NCI-H82 (cell line): ENCODE data around the gene LRRC56.

ENCODE experiments used
- DNase-seq: peaks from one replicate; lab custom pipeline; 2025; lab: John Stamatoyannopoulos, UW

The LRRC56 gene

DNA sequence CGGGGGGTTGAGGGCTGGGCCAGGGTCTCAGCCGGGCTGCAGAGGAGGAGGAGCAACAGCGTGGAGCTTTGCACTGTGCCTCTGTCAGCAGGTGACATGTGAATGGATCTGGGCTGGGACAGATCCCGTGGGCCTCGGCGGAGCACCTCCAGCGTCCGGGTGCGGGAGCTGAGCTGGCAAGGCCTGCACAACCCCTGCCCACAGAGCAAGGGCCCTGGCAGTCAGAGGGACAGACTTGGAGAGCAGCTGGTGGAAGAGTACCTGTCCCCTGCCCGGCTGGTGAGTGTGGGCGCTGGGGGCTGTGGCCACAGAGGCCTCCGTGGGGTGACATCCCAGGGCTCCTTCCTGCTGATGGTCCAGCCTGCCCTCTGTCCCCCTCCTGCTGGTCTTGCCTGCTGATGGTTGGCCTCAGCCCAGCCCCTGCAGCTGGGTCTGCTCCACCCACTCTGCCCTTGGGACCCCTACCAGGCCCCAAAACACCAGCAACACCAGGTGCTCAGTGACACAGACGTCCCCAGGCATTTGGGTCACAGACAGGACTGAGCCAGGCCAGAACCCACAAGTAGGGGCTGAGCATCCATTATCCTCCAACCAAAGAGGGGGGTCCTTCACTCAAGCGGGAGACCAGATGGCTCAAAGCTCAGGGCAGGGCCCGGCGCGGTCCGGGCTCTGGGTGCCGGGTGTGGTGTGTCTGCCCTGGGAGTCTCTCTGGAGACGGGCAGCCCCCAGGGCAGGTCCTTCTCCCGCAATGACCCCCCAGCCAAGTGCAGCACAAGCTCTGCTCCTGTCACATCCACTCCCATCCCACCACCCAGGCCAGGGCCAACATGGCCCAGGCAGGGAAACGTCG, 3.5 kb downstream of the LRRC56 start:
- DNase-seq: no peak

DNA sequence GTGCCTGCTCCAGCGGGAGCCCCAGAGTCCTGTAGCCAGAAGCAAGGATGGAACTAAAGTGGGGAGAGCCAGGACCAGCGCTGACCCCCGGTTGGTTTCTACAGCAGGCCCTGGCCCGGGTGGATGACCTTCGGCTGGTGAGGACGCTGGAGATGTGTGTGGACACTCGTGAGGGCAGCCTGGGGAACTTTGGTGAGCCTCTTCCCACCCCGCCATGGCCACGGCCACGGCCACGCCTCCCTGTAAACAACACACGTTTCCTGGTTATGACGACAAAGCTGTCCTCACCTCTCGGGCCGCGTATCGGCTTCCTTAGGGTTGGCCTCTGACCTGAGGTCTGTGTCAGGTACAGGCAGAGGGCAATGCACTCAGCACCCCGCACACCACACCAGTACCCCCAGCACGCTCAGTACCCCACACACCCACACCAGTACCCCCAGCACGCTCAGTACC, 4.1 kb downstream of the LRRC56 start:
- no peak for DNase-seq

DNA sequence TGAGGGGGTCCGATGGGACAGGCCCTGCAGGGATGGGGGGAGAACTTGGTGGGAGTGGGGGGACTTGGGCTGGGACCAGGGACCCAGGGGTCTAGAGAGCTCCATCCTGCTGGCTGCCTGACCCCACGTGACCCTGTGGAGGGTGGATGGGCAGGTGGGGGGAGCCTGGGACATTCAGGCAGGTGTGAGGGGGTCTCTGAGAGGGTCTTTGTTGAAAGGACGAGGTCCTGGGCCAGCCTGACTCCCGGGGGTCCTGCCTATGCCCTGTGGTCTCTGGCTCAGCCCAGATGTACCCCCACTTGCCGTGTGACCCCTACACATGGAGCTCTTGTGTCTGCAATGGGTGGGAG, 7.5 kb downstream of the LRRC56 start:
- DNase-seq: no peak

DNA sequence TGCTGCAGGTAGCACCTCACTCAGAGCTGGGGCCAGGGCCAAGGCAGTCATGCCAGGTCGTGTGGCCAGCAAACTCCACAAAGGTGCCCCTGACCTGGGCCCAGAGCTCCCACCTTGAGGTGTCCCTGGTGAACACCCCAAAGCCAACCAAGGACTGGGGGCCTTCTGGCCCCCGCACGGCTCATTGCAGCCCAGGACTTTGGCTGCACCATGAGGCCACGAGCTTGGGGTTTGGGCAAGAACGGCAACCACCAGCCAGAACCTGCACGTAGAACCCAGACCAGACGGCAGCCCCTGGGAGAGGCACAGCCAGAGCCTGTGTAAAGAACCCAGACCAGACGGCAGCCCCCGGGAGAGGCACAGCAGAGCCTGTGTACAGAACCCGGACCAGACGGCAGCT, 7.8 kb downstream of the LRRC56 start:
- DNase-seq: no peak

DNA sequence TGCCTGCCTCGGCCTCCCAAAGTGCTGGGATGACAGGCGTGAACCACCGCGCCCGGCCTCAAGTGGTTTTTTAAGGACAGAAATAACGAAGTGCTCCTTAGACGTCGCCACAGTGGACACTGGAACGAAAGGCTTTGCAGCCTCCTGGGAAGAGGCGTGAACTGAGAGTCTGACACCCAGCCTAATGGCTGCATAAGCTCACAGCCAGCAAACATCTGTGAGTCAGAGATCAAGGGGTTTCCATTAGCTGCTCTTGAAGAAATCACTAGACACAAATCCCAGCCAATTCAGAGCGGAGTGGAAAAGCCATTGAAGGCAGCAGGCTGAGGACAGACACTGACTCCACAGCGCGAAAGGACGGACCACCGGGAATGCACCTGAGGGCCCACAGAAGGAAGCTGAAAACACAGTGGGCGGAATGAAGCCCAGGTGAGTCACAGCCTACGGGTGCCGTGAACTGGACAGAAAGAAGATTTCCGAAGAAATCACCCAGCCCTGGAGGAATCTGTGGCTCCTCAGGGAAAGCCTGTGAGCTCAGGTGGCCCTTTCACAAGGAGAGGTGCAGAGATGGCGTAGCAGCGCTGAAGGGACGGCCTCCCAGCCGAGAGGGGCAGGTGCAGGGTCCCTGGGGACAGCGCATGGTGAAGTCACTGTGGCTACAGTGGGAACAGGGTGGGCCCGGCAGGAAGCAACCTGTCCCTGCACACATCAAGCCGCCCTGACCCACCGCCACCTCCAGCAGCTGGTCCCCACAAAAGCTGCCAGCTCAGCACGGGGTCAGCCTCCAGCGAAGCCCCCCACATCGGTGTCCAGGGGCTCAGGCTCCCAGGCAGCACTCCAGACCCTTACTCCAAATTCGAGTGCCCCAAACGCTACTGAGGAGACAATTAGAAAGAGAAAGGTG, 11.6 kb downstream of the LRRC56 start:
- DNase-seq: peak; percentile 55

DNA sequence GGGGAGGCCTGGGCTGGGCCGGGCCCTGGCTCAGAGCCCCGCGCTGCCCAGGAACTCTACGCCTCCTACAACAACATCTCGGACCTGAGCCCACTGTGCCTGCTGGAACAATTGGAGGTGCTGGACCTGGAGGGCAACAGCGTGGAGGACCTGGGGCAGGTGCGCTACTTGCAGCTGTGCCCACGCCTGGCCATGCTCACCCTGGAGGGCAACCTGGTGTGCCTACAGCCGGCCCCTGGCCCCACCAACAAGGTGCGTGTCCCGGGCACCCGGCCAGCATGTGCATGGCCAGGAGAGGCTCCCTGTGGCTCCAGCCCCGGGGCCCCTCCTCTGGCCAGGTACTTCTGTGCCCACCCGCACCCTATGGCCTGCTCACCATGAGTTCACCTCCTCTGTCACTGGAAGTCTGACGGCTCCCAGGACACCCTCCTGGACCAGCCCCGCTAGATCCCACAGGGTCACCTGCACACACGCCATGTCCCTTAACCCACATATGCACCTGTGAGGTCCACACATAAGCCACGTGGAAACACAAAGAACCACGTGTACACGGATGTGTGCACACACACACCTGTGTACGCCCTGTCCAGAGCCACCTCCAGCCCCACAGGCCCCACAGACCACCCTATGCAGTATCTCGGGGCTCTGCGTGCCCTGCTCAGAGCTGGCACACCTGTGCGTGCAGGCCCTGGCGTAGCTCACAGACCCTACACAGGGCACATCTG, 12.9 kb downstream of the LRRC56 start:
- DNase-seq: no peak

DNA sequence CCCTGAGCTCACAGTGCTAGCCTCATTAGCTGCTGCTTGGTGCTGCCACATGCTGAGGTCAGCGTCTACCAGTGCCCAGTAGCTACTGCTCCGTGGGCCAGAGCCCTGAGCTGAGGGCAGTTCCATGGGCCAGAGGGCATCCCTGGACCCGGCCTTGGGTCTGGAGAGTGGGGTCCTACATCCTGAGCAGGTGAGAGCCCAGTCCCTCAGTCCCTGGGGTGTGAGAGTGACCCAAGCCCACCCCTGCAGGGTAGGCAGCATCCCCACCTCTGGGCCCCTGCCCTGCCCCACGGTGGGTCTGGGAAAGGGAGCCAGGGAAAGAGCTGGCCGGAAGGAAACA, 13.4 kb downstream of the LRRC56 start:
- DNase-seq: no peak

DNA sequence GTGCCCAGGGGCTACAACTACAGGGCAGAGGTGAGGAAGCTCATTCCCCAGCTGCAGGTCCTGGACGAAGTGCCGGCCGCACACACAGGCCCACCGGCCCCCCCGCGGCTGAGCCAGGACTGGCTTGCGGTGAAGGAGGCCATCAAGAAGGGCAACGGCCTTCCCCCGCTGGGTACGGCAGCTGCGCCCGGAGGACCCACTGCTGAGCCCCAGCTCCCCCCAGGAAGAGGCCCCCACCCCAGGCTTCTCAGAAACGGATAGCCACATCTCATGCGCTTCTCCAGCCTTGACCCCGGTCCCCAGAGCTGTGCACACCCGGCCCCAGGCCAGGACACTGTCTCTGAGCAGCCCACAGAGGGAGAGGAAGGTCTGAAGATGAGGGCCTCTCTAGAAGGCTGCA, 13.8 kb downstream of the LRRC56 start:
- no peak for DNase-seq

DNA sequence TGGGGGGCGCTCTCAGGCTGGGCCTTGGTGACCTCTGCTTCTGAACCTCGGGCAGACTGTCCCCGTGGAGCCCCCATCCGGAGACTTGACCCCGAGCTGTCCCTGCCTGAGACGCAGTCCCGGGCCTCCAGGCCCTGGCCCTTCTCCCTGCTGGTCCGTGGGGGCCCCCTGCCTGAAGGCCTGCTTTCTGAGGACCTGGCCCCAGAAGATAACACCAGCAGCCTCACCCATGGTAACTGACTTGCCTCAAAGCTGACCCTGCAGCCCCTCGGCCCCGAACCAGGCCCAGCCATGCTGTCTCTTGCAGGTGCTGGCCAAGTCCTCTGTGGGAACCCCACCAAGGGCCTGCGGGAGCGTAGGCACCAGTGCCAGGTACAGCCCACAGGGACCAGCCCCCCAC, 14.3 kb downstream of the LRRC56 start:
- DNase-seq: no peak

DNA sequence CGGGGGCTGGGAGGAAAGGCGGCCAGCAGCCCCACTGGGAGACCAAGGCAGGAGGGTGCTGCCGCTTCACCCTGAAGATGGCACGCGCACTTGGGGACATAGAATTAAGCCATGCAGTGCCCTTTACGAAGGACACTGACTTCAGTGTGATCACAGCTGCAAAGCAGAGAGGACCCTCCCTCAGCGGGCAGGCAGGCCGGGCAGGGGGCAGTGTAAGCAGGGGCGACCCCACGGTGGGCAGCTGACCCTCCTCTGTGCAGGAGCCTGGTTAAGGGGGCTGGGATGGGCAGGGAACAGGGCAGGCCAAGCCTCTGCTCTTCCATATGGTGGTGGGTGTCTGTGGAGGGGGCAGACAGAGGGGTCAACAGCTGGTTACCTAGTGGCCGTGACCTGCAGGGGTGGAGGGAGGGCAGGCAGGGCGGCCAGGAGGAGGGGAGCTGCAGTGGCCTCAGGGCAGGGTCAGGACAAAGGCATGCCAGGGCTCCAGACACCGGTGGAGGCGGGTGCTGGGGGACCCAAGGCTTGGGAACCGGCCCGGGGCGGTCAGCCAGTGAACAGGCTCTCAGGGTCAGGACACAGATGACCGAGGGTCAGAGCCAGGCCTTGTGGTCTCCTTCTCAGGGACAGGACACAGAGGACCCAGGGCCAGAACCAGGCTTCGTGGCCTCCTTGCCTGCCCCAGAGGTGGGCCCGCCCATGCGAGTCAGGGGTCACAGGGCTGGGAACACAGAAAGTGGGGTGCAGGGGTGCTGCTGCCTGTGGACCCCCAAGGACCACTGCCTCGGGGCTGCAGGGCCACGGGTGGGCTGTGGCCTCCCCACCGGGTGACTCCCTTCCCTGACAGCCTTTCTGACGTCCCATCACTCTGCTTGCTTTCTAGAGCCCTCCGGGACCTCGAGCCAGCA, 16.0 kb downstream of the LRRC56 start:
- no peak for DNase-seq

DNA sequence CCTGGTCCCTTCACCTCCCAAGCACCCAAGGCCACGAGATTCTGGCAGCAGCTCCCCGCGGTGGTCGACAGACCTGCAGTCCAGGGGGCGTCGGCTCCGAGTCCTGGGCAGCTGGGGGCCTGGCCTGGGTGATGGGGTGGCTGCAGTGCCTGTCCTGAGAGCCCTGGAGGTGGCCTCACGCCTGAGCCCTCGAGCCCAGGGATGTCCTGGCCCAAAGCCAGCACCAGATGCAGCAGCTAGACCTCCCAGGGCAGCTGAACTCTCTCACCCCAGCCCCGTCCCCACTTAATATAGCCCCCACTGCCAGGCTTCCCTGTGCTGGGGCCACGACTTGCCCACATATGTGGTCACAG, 16.6 kb downstream of the LRRC56 start:
- no peak for DNase-seq

DNA sequence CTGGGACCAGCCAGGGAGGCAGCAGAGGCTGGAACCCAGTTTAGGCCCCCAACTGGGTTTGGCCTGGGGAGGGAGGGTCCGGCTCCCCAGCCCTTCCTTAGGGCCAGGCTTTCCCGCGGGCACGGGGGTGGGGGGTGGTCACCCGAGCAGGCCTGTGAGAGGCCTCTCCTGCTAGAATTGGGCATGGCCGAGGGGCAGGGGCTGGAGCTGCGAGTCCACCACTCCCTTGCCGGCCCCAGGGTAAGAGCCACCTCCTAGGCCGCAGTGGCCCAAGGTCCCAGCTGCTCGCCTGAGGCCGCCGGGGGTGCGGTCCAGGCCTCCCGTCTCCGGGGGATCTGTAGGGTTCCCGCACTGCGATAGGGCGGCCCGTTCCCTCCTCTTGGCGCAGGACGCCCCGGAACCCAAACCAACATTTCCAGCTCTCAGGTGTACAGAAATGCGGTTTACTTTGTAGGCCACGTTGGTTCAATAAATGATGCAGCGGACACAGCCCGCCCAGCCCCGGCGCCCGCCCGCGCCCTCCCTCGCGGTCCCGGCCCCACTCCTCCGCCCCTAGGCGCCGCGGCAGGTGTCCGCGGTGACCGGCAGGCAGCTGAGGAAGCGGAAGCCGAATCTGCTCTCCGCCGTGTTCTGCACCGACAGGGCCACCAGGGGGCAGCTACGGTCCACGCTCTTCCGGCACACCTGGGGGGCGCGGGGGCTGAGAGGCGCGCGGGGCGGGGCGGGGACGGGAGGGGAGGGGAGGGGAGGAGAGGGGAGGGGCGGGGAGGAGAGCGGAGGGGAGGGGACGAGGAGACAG, 17.3 kb downstream of the LRRC56 start:
- DNase-seq: peak; percentile 88

DNA sequence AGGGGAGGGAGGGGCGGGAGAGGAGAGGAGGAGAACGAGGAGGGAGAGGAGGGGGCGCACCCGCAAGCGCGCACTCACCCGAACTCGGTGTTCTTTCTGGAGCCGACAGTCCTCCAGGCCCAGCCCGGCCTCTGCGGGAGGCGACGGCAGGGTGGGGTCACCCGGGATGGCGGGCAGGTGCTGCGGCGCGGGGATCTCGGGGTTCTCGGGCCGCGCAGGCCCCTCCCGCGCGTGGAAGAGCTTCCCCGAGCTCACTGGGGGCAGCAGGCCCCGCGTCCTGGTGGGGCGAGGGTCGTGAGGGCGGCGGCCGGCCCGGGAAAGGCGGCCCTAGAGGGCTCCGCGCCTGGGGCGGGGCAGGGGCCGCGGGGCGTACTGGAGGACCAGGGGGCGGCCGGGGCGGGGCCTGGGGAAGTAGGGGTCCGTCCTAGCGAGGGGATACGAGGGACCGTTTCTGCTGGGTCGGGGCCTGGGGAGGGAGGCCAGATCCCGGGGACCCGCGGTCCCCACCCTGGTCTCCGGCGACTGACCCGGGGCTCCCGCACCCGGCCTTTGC, 18.0 kb downstream of the LRRC56 start:
- DNase-seq: no peak

DNA sequence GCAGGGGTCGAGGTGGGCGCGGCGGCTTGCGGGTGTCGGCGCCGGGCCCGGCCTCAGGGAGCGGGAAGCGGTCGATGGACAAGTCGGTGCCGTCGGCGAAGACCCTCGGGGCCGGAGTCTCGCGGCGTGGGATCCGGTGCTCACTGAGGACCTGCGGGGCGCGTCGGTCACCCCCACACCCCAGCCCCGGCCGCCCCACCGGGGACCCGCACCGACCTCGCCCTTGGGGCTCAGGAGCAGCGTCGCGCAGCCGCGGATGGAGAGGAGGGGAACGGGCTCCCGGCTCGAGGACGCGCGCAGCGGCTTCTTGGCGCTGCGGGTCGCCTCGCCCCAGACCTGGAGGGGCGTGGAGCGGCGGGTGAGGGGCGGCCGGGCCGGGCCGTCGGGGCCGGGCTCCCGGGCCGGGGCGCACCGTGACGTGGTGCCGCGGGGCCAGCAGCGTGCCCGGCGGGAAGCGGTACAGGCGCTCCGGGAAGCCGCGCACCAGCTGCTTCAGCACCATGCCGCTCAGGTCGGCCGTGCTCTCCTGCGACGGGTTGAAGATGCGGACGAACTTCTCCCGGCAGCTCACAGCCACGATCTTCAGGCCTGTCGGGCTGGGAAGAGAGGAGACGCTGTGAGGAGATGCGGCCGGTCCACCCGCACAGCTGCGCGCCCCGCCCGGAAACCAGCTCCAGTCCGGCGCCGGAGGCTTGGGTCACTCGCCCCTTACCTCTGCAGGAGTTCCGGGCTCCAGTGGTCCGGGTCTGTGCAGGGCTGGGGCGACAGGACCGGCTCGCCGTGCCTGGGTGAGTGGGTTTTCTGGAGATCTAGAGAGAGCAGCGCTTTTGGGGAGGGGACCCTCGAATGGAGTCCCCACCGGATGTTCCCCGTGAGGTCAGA, 18.7 kb downstream of the LRRC56 start:
- DNase-seq: peak; percentile 27

DNA sequence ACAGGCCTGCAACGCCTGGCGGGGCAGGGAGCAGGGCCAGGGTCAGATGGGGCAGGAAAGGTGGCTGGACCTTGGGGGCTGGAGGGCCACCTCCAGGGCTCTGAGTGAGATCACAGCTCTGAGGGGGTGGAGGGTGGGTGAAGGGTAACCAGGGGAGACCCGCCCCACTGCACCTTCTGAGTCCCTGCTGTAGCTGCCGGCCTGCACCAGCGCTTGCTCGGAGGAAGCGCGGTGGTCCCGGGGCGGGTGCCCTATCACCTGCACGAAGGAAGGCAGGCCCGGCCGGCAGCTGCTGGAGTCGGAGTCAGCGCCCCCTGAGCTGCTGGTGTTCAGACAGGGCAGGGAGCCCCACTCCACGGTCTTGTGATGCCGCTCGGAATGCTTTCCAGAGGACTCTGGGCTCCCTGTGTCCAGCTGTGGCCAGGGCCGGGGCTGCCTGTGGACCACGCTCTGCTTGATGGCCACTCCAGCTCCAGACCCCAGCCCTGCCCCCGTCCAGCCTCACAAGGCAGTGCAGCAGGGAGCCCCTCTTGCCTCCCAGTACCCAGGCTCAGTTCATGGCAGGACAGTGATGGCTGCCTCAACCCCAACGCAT, 19.4 kb downstream of the LRRC56 start:
- DNase-seq: no peak

DNA sequence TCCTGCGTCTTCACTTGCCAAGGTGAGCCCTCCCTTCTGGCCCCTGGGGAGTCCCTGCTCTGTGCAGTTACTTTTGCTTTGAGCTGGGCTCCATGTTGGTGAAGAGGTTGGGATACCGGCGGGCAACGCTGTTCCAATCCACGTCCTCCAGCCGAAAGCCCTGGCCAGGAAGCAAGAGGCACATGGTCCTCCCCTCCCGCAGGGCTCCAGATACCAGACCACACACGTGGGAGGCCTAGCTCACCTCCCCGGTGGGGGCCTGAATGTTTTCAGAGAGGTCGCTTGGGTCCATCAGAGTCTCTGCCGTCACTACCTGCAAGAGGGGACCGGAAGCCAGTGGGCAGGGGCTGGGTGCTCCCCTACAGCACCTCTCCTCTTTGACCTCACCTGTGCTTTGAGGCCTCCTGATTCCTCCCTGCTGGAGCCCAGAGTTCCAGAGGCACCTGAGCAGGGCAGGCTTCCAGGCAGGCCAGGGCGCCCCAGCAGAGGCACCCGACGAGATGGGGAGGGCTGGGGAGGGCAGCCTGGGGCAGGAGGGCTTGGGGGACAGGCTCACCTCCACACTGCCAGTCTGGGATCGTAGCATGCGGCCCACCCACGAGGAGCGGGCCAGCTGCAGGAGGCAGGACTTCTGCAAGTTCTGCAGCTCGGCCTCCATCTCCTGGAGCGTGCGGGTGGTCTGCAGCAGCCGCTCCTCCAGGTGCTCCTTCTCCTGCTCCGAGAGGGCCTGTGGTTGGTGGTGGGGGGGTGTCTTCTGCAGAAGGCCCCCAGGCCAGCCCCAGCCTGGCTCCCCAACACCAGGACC, 20.2 kb downstream of the LRRC56 start:
- no peak for DNase-seq

DNA sequence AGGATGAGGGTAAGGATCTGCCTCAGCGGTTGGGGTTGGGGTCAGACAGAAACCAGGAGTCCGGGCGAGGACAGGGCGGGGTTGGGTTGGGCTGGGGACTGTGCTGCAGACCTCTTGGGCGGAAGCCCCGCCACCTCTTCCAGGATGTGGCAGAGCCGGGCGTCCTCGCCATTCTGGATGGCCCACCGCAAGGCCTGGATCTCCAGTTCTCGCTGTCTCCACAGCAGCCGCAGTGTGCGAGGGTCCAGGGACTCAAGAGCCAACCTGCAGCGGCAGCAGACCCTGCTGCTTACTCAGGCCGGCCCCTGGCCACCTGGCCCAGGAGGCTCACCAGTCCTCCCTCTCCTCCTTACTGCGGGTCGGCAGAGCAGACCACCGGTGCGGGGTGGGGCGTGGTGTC, 21.2 kb downstream of the LRRC56 start:
- DNase-seq: no peak

DNA sequence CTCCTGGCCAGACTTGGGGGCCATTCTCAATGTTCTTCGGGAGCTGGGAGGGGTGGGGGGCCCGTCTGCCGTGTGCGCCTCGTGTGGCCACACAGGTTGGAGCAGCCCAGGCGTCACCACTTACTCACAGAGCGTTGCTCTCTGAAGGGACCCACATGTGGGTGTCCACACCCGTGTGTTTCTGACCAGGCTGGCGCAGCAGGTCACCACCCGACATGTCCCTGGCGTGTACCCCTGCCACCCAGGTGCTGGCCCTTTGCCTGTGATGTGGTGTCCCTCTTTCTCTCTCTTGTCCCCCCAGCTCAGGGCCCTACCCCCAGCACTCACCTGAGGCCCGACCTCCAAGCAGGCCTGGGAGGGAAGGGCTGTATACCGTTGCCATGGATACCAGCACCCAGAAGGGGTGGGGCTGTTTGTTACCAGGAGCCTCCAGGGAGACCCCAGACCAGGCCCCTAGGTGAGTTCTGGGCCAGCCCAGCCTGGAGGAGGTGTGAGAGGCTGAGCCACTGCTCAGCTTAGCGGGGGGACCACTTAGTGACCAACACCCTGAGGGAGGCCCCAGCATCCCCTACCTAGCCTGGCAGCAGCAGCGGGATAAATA, 21.8 kb downstream of the LRRC56 start:
- DNase-seq: no peak
